ENCODE data around the gene CHAC1.
"Not testable (repeated sequence)": the region's sequence is repeated elsewhere in the genome, so short reads cannot be mapped to it uniquely, and the experiment has no call there.

CHAC1 gene

GRCh38 chr15:40958723-40959122 lies 5.5 kb downstream of the CHAC1 start:
- no peak for DNase-seq

- DNase-seq = no peak
Observed at GRCh38 chr15:40959331-40960141, 6.3 kb downstream of the CHAC1 start.

GRCh38 chr15:40960151-40960885 lies 7.0 kb downstream of the CHAC1 start:
- no peak for DNase-seq

DNA sequence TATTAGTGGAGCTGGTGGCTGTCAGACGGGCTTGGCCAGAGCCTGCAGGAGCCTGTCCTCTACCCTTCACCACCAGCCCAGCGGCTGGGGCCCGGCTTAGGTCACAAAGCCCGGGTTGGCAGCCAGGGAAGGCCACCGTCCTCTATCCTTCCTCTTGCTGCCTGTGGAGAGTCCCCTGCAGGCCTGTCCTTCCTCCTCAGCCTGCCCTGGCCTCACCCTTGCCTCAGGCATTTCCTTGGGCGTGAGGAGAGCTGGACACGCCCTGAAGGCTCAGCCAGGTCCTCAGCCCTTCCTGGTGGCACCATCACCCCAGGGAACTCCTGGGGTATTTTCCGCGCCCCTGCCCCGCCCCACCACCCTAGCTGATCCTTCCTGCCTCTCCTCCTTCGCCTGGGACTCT lies 7.7 kb downstream of the CHAC1 start:
- no peak for DNase-seq

DNA sequence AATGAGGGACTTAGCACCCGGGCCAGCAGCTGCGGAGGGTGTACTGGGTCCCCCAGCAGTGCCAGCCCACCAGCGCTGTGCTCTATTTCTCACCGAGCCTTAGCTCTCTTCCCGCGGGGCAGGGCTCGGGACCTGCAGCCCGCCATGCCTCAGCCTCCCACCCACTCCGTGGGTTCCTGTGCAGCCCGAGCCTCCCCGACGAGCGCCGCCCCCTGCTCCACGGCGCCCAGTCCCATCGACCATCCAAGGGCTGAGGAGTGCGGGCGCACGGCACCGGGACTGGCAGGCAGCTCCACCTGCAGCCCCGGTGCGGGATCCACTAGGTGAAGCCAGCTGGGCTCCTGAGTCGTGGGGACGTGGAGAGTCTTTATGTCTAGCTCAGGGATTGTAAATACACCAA lies 8.5 kb downstream of the CHAC1 start:
- DNase-seq = not testable (repeated sequence)

GRCh38 chr15:40962317-40962716 lies 9.0 kb downstream of the CHAC1 start:
- DNase-seq = not testable (repeated sequence)

- DNase-seq = no peak
Observed at GRCh38 chr15:40963201-40963600, 9.9 kb downstream of the CHAC1 start.

- DNase-seq = no peak
Observed at GRCh38 chr15:40964006-40964405, 10.7 kb downstream of the CHAC1 start.

GRCh38 chr15:40964634-40965033 lies 11.4 kb downstream of the CHAC1 start:
- no peak for DNase-seq

GRCh38 chr15:40968290-40969085 lies 15.2 kb downstream of the CHAC1 start:
- no peak for DNase-seq

DNA sequence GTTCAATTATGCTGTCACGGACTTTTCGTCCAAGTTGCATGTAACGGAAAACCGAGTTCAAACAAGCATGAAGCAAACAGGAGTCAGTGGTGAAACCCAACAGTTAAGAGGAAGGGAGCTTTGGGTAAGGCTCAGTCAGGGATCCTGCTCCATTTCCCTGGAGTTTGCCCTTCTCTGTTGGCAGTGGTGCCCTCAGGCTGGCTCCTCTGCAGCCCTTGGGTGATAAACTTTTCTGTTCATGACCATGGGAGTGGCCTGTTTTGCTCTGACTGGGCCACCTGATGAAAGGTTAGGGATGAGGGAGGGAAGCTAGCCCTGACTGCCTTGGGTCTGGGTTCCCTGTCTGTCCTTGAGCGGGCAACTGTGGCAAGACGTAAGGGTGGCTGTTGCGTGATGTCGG lies 16.1 kb downstream of the CHAC1 start:
- no peak for DNase-seq

- no peak for DNase-seq
Observed at GRCh38 chr15:40974879-40975278, 21.6 kb downstream of the CHAC1 start.

DNA sequence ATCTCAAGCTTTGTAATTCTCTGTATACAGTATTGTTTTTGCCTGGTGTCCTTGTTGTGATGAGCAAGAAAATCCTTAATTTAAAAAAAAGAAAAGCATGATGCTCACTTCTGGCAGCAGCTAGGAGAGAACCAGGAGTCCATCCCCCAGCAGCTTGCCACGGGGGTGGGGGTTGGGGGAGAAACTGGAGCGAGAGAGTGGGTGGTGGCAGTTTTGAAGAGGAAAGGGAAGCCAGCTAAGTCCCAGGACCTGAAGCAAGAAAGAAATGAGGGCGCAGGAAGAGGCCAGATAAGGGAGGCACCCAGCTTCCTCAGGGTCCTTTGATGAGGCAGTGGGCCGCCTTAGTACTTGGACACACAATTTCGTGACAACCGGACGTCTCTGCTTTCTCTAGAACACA lies 23.5 kb downstream of the CHAC1 start:
- no peak for DNase-seq

- no peak for DNase-seq
Observed at GRCh38 chr15:40978141-40978540, 24.9 kb downstream of the CHAC1 start.

GRCh38 chr15:40978562-40978961 lies 25.3 kb downstream of the CHAC1 start:
- no peak for DNase-seq

DNA sequence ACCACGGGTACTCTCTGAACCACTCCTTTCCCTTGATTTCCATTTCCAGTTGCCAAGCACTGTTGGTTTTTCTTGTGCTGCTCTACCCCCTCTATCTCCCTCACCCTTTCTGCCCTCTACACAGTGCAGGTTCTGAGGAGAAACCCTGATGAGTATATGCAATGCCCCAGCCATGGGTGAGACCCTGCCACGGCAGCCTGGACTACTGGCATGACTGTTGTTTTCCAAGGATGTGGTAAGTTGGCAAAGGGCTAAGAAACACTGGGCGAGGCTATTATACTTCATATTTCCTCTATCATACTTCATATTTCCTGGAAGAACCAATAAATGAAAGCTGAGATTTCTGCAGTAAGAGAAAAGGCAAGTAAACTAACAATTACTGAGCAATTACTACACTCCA lies 27.9 kb downstream of the CHAC1 start:
- no peak for DNase-seq

GRCh38 chr15:40982855-40983254 lies 29.6 kb downstream of the CHAC1 start:
- DNase-seq = no peak

DNA sequence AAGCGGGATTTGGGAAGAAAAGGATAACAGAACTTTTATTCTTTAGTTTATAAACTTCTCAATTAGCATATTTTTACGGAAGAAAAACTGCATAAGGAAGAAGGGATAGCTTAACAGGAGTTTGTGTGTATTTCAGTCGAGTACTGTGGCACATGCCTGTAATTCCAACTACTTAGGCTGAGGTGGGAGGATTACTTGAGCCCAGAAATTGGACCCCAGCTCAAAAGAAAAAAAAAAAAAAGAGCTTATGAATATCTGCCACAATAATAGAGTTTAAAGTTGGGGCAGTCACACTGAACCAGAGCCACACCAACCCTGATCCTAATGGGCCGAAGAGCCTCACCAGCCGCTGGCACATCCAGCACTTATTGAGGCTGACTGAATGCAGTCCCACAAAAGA lies 31.1 kb downstream of the CHAC1 start:
- no peak for DNase-seq

- DNase-seq = no peak
Observed at GRCh38 chr15:40984964-40985363, 31.7 kb downstream of the CHAC1 start.

- DNase-seq = no peak
Observed at GRCh38 chr15:40985541-40986330, 32.5 kb downstream of the CHAC1 start.

- no peak for DNase-seq
Observed at GRCh38 chr15:40986820-40987219, 33.5 kb downstream of the CHAC1 start.

DNA sequence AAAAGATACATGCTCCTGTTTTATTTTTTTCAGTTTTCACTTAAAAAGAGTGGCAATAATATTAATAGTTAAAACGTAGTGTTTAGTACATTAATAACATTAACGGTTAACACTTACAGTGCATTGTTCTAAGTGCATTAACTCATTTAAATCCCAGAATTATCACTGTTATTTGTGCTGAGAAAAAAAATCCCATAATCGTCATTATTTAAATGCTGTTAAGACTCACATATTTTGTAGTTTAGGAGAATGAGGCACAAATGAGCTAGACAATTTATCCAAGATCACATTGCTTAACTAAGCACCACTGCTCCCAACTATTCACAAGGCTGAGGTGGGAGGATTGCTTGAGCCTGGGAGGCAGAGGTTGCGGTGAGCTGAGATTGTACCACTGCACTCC lies 34.9 kb downstream of the CHAC1 start:
- DNase-seq = no peak

DNA sequence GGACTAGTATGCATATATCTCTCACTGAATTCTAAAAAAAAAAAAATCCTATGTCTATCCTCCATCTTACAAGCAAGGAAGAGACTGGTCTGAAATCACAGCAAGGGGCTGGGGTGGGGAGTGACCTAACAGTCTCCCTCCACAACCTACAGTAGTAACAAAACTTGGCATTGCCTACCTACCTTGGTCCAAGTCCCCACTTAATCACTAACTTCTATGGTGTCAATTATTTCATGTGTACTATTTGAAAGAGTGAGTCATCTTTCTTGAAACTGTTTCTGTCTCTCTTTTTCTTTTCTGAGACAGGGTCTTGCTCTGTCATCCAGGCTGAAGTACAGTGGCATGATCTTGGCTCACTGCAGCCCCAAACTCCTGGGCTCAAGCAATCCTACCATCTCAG lies 36.8 kb downstream of the CHAC1 start:
- no peak for DNase-seq

All from right forelimb (tissue), 1 donor.